ENCODE data around the gene UNC13D.

DNA sequence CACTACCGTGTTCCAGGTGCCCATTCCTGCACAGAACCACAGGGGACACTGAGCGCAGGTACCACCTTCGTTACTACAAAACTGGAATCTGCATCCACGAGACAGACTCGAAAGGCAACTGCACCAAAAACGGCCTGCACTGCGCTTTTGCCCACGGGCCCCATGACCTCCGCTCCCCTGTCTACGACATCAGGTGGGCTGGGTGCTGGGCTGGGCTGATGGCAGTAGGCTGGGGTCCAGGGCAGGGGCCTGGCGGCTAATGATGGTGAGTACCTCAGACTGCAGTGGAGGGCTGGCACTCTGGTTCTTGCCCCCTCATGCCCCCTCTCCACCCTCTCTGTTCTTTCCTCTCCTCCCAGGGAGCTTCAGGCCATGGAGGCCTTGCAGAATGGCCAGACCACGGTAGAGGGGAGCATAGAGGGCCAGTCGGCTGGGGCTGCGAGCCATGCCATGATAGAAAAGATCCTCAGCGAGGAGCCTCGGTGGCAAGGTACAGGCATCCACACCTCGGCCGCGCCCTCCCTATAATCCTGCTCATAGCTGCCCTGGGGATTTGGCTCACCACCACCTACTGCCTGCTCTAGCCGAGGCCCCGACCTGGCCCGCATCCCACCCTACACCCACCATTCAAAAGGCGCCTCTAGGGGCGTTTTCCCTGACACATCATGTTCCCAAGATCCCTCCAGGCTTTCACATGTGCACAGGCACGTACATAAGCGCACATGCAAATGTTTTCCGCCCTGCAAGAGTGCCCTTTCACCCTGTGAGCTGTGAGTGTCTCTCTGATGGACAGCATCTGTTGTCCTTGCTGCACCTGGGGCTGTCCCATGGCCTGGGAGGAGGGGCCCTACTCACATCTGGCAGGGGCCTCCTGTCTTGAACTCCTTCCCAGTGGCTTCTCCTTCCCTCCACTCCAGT lies 31.8 kb downstream of the UNC13D start:
- no peak for TF ChIP-seq CTCF (IDR thresholded peaks at IDR 0.05)
- TF ChIP-seq POLR2A (IDR thresholded peaks at IDR 0.05) = no peak
- peak in 1 of 4 donors; percentile 28 for TF ChIP-seq POLR2AphosphoS5 (IDR thresholded peaks at IDR 0.05)
- no peak for TF ChIP-seq EP300 (IDR thresholded peaks at IDR 0.05)

All from sigmoid colon (tissue), 4 donors.